Measurements from ENCODE around the gene RB1. TPM values are rescaled to one million over a fixed set of nuclear protein-coding genes. Genes with fewer than 3 reads are reported as not detected.

RB1 gene
- total RNA-seq, 4 donors from 2014 or later: 28.4 to 33.2 (median 29.9) TPM

DNA sequence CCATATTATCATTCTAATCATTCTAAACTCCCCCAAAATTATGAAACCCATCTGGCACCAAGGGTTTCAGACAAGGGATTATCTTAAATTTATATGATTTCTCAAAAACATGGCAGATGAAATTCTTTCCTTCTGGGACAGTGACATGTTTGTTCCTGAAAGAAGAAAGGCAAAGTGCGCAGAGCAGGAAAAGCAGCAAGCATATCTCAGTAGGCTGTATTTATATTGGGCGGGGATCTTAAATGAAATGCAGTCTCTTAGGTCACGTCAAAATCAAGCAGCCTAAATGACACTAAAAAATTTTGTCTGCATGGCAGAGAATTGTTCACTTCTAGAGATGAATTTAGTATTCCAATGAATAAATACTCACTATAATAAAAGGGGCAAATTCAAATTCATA lies 180.0 kb downstream of the RB1 start:
- Histone ChIP-seq H3K27me3 (no peaks in the 10 kb centered on the region), H3K9me3 (no peaks in the 10 kb centered on the region), H3K36me3 (peaks cover 4 to 36% (median 12%) of the 10 kb centered on the region in 4 donors), H3K27ac (replicated peaks in 1 of 4) (no peak overlapping the region), H3K4me3 (no peak overlapping the region), H3K4me1 (no peaks in the 10 kb centered on the region)
- TF ChIP-seq CTCF (IDR thresholded peaks at IDR 0.05): no peak
- no peak for TF ChIP-seq EP300 (IDR thresholded peaks at IDR 0.05)
- TF ChIP-seq POLR2A (IDR thresholded peaks at IDR 0.05; ENCODE audit: low read depth): no peak
- no peak for TF ChIP-seq POLR2AphosphoS5 (IDR thresholded peaks at IDR 0.05)
- intact Hi-C loops (cut with DNase I): no loop called here
- DNase-seq (ENCODE audit: extremely low spot score): no peak
- 98% methylated on average over 3 of the region's 3 CpGs for WGBS

DNA sequence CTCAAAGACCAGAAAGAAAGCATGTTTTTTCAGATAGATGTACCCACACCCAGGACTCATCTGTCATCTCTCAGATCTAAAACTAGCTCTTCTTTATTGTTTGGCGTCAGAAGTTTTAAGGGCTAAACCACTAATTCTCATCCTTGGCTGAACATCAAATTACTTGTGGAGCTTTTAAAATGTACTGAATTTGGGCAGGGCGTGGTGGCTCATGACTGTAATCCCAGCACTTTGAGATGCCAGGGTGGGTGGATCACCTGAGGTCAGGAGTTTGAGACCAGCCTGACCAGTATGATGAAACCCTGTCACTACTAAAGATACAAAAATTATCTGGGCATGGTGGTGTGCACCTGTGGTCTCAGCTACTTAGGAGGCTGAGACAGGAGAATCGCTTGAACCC lies 181.9 kb downstream of the RB1 start:
- Histone ChIP-seq H3K27ac (replicated peaks in 1 of 4) (no peak overlapping the region), H3K27me3 (no peaks in the 10 kb centered on the region), H3K4me3 (no peak overlapping the region), H3K36me3 (peaks cover 0 to 18% (median 3%) of the 10 kb centered on the region in 4 donors), H3K4me1 (no peaks in the 10 kb centered on the region), H3K9me3 (no peaks in the 10 kb centered on the region)
- DNase-seq (ENCODE audit: extremely low spot score): no peak
- intact Hi-C loops (cut with DNase I): no loop called here
- WGBS: 100% methylated on average over 3 of the region's 3 CpGs
- TF ChIP-seq CTCF (IDR thresholded peaks at IDR 0.05): no peak
- TF ChIP-seq POLR2A (IDR thresholded peaks at IDR 0.05; ENCODE audit: low read depth): no peak

- Histone ChIP-seq H3K4me1 (peaks cover 0 to 5% (median 3%) of the 10 kb centered on the region in 4 donors), H3K27ac (replicated peaks in 1 of 4) (no peak overlapping the region), H3K36me3 (peaks cover 0 to 18% (median 3%) of the 10 kb centered on the region in 4 donors), H3K4me3 (no peak overlapping the region), H3K9me3 (no peaks in the 10 kb centered on the region), H3K27me3 (no peaks in the 10 kb centered on the region)
- DNase-seq (ENCODE audit: extremely low spot score): no peak
- intact Hi-C loops (cut with DNase I): no loop called here
- no peak for TF ChIP-seq POLR2AphosphoS5 (IDR thresholded peaks at IDR 0.05)
- no peak for TF ChIP-seq POLR2A (IDR thresholded peaks at IDR 0.05; ENCODE audit: low read depth)
- no peak for TF ChIP-seq EP300 (IDR thresholded peaks at IDR 0.05)
- TF ChIP-seq CTCF (IDR thresholded peaks at IDR 0.05): no peak
Observed at GRCh38 chr13:48486362-48486761, 182.8 kb downstream of the RB1 start.

DNA sequence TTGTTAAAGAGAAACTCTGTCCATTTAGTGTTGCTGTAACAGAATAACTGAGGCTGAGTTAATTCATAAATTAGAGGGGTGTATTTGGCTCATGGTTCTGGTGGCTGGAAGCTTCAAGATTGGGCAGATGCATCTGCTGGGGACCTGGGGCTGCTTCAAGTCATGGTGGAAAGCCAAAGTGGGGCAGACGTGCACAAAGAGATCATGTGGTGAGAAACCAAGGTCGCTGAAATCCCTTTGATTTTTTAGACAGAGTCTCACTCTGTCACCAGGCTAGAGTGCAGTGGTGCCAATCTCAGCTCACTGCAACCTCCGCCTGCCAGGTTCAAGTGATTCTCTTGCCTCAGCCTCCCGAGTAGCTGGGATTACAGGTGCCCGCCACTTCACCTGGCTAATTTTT lies 183.3 kb downstream of the RB1 start:
- no peaks in the 10 kb centered on the region for H3K9me3 ChIP-seq
- H3K4me1 ChIP-seq: peaks cover 0 to 10% (median 7%) of the 10 kb centered on the region in 4 donors
- H3K27me3 ChIP-seq: no peaks in the 10 kb centered on the region
- H3K4me3 ChIP-seq: no peak overlapping the region
- peaks cover 0 to 18% (median 3%) of the 10 kb centered on the region in 4 donors for H3K36me3 ChIP-seq
- TF ChIP-seq CTCF (IDR thresholded peaks at IDR 0.05) (no peak), POLR2AphosphoS5 (IDR thresholded peaks at IDR 0.05) (no peak), POLR2A (IDR thresholded peaks at IDR 0.05; ENCODE audit: low read depth) (no peak), EP300 (IDR thresholded peaks at IDR 0.05) (no peak)
- WGBS: 84% methylated on average over 5 of the region's 5 CpGs
- intact Hi-C loops (cut with DNase I): no loop called here
- H3K27ac ChIP-seq (replicated peaks in 1 of 4): no peak overlapping the region
- DNase-seq (ENCODE audit: extremely low spot score): no peak

- intact Hi-C loops (cut with DNase I): no loop called here
Observed at GRCh38 chr13:48487968-48488367, 184.4 kb downstream of the RB1 start.

More at GRCh38 chr13:48487968-48488367, 184.4 kb downstream of the RB1 start:
- H3K4me3 ChIP-seq: no peak overlapping the region
- no peaks in the 10 kb centered on the region for H3K27me3 ChIP-seq
- peaks cover 0 to 17% (median 11%) of the 10 kb centered on the region in 4 donors for H3K4me1 ChIP-seq
- no peaks in the 10 kb centered on the region for H3K9me3 ChIP-seq
- WGBS: 90% methylated on average over 2 of the region's 2 CpGs
- no peak overlapping the region for H3K27ac ChIP-seq (replicated peaks in 1 of 4)
- no peak for TF ChIP-seq EP300 (IDR thresholded peaks at IDR 0.05)
- TF ChIP-seq CTCF (IDR thresholded peaks at IDR 0.05): no peak
- TF ChIP-seq POLR2A (IDR thresholded peaks at IDR 0.05; ENCODE audit: low read depth): no peak
- no peak for TF ChIP-seq POLR2AphosphoS5 (IDR thresholded peaks at IDR 0.05)
- no peak for DNase-seq (ENCODE audit: extremely low spot score)
- peaks cover 0 to 18% (median 3%) of the 10 kb centered on the region in 4 donors for H3K36me3 ChIP-seq
